ENCODE results near the gene CALML6. TPM values are rescaled to one million over a fixed set of nuclear protein-coding genes. Genes with fewer than 3 reads are reported as not detected.

CALML6 gene
- total and polyA plus RNA-seq, 2 of the 8 experiments (the other 6 are each of a cell fraction or from before 2014, with no cell fraction given), result 0.54 to 1.3 TPM

DNA sequence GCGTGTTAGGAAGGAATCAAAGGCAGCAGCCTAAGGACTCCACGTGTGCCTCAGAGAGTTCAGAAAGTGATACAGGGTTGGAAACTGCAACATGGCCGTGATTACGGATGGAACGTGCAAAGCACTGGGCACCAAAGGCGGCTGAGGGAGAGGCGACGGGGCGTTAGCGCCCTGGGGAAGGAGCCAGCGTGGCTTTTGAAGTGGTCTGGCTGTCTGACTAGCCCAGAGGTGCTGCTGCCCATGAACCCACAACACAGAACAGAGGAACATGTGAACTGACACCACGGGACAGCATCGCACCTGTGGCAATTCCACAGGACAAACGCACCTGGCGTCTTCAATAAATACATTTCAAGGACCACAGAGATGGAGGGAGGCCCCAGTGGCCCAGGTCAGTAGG lies 22.0 kb downstream of the CALML6 start (continued):
- TF ChIP-seq, protein P1, sequence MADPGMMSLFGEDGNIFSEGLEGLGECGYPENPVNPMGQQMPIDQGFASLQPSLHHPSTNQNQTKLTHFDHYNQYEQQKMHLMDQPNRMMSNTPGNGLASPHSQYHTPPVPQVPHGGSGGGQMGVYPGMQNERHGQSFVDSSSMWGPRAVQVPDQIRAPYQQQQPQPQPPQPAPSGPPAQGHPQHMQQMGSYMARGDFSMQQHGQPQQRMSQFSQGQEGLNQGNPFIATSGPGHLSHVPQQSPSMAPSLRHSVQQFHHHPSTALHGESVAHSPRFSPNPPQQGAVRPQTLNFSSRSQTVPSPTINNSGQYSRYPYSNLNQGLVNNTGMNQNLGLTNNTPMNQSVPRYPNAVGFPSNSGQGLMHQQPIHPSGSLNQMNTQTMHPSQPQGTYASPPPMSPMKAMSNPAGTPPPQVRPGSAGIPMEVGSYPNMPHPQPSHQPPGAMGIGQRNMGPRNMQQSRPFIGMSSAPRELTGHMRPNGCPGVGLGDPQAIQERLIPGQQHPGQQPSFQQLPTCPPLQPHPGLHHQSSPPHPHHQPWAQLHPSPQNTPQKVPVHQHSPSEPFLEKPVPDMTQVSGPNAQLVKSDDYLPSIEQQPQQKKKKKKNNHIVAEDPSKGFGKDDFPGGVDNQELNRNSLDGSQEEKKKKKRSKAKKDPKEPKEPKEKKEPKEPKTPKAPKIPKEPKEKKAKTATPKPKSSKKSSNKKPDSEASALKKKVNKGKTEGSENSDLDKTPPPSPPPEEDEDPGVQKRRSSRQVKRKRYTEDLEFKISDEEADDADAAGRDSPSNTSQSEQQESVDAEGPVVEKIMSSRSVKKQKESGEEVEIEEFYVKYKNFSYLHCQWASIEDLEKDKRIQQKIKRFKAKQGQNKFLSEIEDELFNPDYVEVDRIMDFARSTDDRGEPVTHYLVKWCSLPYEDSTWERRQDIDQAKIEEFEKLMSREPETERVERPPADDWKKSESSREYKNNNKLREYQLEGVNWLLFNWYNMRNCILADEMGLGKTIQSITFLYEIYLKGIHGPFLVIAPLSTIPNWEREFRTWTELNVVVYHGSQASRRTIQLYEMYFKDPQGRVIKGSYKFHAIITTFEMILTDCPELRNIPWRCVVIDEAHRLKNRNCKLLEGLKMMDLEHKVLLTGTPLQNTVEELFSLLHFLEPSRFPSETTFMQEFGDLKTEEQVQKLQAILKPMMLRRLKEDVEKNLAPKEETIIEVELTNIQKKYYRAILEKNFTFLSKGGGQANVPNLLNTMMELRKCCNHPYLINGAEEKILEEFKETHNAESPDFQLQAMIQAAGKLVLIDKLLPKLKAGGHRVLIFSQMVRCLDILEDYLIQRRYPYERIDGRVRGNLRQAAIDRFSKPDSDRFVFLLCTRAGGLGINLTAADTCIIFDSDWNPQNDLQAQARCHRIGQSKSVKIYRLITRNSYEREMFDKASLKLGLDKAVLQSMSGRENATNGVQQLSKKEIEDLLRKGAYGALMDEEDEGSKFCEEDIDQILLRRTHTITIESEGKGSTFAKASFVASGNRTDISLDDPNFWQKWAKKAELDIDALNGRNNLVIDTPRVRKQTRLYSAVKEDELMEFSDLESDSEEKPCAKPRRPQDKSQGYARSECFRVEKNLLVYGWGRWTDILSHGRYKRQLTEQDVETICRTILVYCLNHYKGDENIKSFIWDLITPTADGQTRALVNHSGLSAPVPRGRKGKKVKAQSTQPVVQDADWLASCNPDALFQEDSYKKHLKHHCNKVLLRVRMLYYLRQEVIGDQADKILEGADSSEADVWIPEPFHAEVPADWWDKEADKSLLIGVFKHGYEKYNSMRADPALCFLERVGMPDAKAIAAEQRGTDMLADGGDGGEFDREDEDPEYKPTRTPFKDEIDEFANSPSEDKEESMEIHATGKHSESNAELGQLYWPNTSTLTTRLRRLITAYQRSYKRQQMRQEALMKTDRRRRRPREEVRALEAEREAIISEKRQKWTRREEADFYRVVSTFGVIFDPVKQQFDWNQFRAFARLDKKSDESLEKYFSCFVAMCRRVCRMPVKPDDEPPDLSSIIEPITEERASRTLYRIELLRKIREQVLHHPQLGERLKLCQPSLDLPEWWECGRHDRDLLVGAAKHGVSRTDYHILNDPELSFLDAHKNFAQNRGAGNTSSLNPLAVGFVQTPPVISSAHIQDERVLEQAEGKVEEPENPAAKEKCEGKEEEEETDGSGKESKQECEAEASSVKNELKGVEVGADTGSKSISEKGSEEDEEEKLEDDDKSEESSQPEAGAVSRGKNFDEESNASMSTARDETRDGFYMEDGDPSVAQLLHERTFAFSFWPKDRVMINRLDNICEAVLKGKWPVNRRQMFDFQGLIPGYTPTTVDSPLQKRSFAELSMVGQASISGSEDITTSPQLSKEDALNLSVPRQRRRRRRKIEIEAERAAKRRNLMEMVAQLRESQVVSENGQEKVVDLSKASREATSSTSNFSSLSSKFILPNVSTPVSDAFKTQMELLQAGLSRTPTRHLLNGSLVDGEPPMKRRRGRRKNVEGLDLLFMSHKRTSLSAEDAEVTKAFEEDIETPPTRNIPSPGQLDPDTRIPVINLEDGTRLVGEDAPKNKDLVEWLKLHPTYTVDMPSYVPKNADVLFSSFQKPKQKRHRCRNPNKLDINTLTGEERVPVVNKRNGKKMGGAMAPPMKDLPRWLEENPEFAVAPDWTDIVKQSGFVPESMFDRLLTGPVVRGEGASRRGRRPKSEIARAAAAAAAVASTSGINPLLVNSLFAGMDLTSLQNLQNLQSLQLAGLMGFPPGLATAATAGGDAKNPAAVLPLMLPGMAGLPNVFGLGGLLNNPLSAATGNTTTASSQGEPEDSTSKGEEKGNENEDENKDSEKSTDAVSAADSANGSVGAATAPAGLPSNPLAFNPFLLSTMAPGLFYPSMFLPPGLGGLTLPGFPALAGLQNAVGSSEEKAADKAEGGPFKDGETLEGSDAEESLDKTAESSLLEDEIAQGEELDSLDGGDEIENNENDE (IDR thresholded peaks at IDR 0.05; ENCODE audit: insufficient replicate concordance, low read length), result no peak
- TF ChIP-seq CREB1 (IDR thresholded peaks at IDR 0.05), result no peak
- TF ChIP-seq SP2 (IDR thresholded peaks at IDR 0.05; ENCODE audit: low read length), result no peak
- no peak for TF ChIP-seq CHD2 (IDR thresholded peaks at IDR 0.05; ENCODE audit: low read length)
- no peak for TF ChIP-seq MAFK (IDR thresholded peaks at IDR 0.05; ENCODE audit: low read depth, low read length)
- no peak for TF ChIP-seq SAP30 (IDR thresholded peaks at IDR 0.05; ENCODE audit: insufficient read depth, insufficient replicate concordance, low read length)
- TF ChIP-seq RFX5 (IDR thresholded peaks at IDR 0.05; ENCODE audit: borderline replicate concordance, low read depth, low read length), result no peak
- TF ChIP-seq ASH2L (IDR thresholded peaks at IDR 0.05; ENCODE audit: low read length), result no peak
